ENCODE results near the gene EYS. TPM values are rescaled to one million over a fixed set of nuclear protein-coding genes. Genes with fewer than 3 reads are reported as not detected.
A peak's percentile ranks its signal among the peaks of the same experiment; 100 is the strongest.

Gene EYS
- total RNA-seq, 1 donor from 2014 or later, result 2.1 TPM

DNA sequence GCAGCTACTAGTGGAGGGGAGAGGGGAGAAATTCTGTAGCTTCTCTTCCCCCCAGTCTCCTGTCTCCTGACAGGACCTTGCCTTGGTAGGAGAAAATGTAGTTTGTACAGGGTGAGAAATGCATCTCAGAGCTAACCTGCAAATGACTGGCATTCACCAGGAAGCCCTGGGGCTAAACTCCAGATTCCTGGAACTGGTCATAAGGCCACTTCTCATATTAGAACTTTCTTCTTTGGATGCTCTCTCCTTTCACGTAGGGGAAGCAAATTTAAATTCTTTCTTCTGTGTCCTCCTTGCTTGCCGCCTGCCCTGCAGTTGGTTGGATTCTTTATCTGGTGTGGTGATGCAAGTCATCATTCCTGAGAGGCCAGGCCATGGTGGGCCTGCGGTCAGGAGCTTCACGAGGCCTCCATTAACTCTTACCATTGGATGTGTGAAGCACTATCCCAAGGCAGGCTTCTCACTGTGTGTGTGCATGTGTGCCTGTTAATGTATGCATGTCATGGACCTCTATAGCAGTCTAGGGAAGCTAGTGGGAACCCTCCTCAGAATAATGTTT, 1889.5 kb downstream of the EYS start:
- no peaks in the 10 kb centered on the region for H3K9me3 ChIP-seq (ENCODE audit: control insufficient read depth in 3 of 3, low read length in 3 of 3)
- H3K36me3 ChIP-seq (ENCODE audit: control insufficient read depth in 3 of 3, insufficient read depth in 3 of 3, low read length in 3 of 3), result no peaks in the 10 kb centered on the region
- no peak overlapping the region for H3K9ac ChIP-seq (ENCODE audit: low read depth in 1 of 3, low read length in 3 of 3)
- H3K4me3 ChIP-seq (ENCODE audit: low read length in 3 of 3), result no peak overlapping the region
- no peak overlapping the region for H3K27ac ChIP-seq (ENCODE audit: low read depth, low read length)
- no peaks in the 10 kb centered on the region for H3K4me1 ChIP-seq (ENCODE audit: control insufficient read depth in 3 of 3, insufficient read depth in 3 of 3, low read length in 3 of 3)
- H3K27me3 ChIP-seq (ENCODE audit: control insufficient read depth in 3 of 3, insufficient read depth in 3 of 3, low read length in 3 of 3), result no peaks in the 10 kb centered on the region

DNA sequence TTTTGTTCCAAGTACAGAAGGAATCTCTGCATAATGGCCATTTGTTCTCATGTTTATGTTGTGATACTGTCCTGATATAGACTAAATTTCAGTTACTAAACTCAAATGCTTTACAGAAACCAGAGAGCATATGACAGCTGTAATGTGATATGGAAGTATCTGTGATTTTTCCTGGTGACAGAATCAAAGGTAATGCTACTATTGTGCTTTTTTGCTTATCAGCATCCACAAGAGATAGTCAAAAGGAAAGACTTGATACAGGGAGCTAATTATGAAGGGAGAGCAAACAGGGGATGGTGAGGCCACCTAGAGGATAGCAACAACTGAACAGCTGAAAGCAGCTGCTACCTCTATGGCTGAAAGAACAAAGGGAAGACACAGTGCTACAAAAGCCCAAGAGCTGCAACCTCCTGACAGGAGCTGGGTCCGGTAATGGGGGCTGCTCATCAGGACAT, 1890.0 kb downstream of the EYS start:
- Histone ChIP-seq H3K27me3 (ENCODE audit: control insufficient read depth in 3 of 3, insufficient read depth in 3 of 3, low read length in 3 of 3) (no peaks in the 10 kb centered on the region), H3K9ac (ENCODE audit: low read depth in 1 of 3, low read length in 3 of 3) (no peak overlapping the region)

DNA sequence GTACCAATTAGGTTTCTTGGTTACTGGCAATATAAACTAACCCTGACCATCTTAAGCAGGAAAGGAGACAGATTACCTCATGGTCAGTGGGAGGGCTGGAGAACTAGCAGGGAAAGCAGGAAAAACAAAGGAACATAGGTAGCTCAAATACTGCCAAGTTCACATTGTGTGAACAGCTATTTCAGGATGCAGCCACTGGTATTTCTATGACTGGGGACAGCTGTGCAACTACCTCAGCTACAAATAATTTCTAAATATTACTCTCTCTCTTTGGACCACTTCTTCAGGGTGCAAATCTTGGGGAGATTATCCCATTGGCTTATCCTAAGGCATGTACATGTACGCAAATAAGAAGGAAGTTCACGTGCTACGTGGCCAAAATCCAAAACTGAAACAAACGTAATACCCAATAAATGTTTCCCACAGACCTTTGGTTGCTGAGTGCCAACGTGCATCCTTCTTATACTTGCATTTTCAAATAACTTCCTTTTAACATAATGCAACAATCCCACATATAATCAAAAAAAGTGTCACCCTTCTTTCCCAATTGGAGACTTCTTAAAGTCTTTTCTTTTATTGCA, 1890.5 kb downstream of the EYS start:
- Histone ChIP-seq H3K27me3 (ENCODE audit: control insufficient read depth in 3 of 3, insufficient read depth in 3 of 3, low read length in 3 of 3) (no peaks in the 10 kb centered on the region), H3K9me3 (ENCODE audit: control insufficient read depth in 3 of 3, low read length in 3 of 3) (no peaks in the 10 kb centered on the region), H3K36me3 (ENCODE audit: control insufficient read depth in 3 of 3, insufficient read depth in 3 of 3, low read length in 3 of 3) (no peaks in the 10 kb centered on the region), H3K4me1 (ENCODE audit: control insufficient read depth in 3 of 3, insufficient read depth in 3 of 3, low read length in 3 of 3) (no peaks in the 10 kb centered on the region), H3K4me3 (ENCODE audit: low read length in 3 of 3) (no peak overlapping the region), H3K27ac (ENCODE audit: low read depth, low read length) (no peak overlapping the region), H3K9ac (ENCODE audit: low read depth in 1 of 3, low read length in 3 of 3) (no peak overlapping the region)

More for the DNA sequence above, 1890.0 kb downstream of the EYS start:
- no peak overlapping the region for H3K27ac ChIP-seq (ENCODE audit: low read depth, low read length)
- no peaks in the 10 kb centered on the region for H3K9me3 ChIP-seq (ENCODE audit: control insufficient read depth in 3 of 3, low read length in 3 of 3)
- H3K4me1 ChIP-seq (ENCODE audit: control insufficient read depth in 3 of 3, insufficient read depth in 3 of 3, low read length in 3 of 3), result no peaks in the 10 kb centered on the region
- H3K36me3 ChIP-seq (ENCODE audit: control insufficient read depth in 3 of 3, insufficient read depth in 3 of 3, low read length in 3 of 3), result no peaks in the 10 kb centered on the region
- no peak overlapping the region for H3K4me3 ChIP-seq (ENCODE audit: low read length in 3 of 3)

DNA sequence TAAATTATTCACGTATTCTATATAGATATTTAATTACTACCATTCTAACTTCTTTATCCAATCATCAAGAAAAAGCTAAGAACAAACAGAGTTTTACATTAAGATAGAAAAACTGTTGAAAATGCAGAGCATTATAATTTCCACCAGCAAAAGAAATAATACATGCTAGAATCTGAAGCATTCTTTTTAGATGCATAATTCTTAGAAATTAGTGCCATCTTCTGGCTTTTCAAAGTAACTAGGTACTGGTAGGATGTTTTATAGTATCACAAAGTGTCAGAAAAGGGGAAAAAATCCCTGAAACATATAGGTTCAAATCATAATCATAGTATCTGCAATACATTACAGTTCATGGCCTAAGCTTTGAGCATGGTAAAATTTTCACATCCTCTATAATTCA, 1892.6 kb downstream of the EYS start:
- Histone ChIP-seq H3K4me1 (ENCODE audit: control insufficient read depth in 3 of 3, insufficient read depth in 3 of 3, low read length in 3 of 3) (no peaks in the 10 kb centered on the region), H3K9ac (ENCODE audit: low read depth in 1 of 3, low read length in 3 of 3) (no peak overlapping the region), H3K27me3 (ENCODE audit: control insufficient read depth in 3 of 3, insufficient read depth in 3 of 3, low read length in 3 of 3) (no peaks in the 10 kb centered on the region), H3K27ac (ENCODE audit: low read depth, low read length) (no peak overlapping the region), H3K36me3 (ENCODE audit: control insufficient read depth in 3 of 3, insufficient read depth in 3 of 3, low read length in 3 of 3) (no peaks in the 10 kb centered on the region), H3K9me3 (ENCODE audit: control insufficient read depth in 3 of 3, low read length in 3 of 3) (no peaks in the 10 kb centered on the region), H3K4me3 (ENCODE audit: low read length in 3 of 3) (no peak overlapping the region)

DNA sequence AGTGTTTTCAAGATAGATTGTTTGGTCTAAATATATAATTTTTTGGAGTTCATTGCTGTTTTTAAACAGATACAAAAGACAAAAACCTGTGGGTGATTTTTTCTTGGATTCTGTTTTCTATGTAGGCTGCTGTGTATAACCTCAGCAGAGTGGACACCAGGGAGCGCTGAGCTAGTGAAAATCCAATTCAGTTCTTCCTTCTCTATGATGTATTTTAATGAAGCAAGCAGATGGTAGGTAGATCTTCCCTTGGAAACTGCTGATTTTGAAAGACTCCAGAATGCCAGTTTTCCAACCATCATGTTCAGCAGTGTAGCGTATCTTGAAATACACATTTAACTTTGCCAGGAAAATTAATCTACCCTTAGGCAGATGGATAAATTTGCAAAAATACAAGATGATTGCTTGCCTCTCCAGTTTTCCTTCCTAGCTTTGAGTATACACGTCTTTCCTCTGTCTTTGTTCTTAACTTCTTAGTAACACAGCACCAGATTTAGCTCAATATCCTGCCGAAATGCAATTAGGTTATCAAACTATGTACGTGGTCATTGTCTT, 1893.4 kb downstream of the EYS start:
- H3K36me3 ChIP-seq (ENCODE audit: control insufficient read depth in 3 of 3, insufficient read depth in 3 of 3, low read length in 3 of 3), result no peaks in the 10 kb centered on the region
- H3K4me1 ChIP-seq (ENCODE audit: control insufficient read depth in 3 of 3, insufficient read depth in 3 of 3, low read length in 3 of 3), result no peaks in the 10 kb centered on the region
- H3K9me3 ChIP-seq (ENCODE audit: control insufficient read depth in 3 of 3, low read length in 3 of 3), result no peaks in the 10 kb centered on the region
- no peak overlapping the region for H3K9ac ChIP-seq (ENCODE audit: low read depth in 1 of 3, low read length in 3 of 3)
- H3K4me3 ChIP-seq (ENCODE audit: low read length in 3 of 3), result no peak overlapping the region
- no peak overlapping the region for H3K27ac ChIP-seq (ENCODE audit: low read depth, low read length)
- no peaks in the 10 kb centered on the region for H3K27me3 ChIP-seq (ENCODE audit: control insufficient read depth in 3 of 3, insufficient read depth in 3 of 3, low read length in 3 of 3)

DNA sequence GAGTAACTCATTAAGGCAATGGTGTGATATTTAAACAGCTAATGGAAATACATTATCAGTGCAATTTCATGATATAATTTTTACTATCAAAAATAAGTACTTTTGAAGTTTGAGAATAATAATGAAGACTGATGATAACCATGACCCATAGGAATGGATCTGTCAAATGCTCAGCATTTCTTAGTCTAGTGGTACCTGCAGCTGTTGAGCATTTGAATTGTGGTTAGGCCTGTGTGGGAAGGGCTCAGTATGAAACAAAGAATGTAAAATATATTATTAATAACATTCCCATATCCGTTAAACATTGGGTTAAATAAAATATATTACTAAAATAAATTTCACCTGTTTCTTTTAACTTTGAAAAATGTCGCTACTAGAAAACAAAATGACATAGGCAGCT, 1898.5 kb downstream of the EYS start:
- no peaks in the 10 kb centered on the region for H3K9me3 ChIP-seq (ENCODE audit: control insufficient read depth in 3 of 3, low read length in 3 of 3)
- peaks cover 3 to 7% (median 4%) of the 10 kb centered on the region in 3 donors for H3K4me1 ChIP-seq (ENCODE audit: control insufficient read depth in 3 of 3, insufficient read depth in 3 of 3, low read length in 3 of 3)
- no peak overlapping the region for H3K4me3 ChIP-seq (ENCODE audit: low read length in 3 of 3)
- H3K36me3 ChIP-seq (ENCODE audit: control insufficient read depth in 3 of 3, insufficient read depth in 3 of 3, low read length in 3 of 3), result no peaks in the 10 kb centered on the region
- no peaks in the 10 kb centered on the region for H3K27me3 ChIP-seq (ENCODE audit: control insufficient read depth in 3 of 3, insufficient read depth in 3 of 3, low read length in 3 of 3)
- H3K27ac ChIP-seq (ENCODE audit: low read depth, low read length), result no peak overlapping the region
- no peak overlapping the region for H3K9ac ChIP-seq (ENCODE audit: low read depth in 1 of 3, low read length in 3 of 3)

DNA sequence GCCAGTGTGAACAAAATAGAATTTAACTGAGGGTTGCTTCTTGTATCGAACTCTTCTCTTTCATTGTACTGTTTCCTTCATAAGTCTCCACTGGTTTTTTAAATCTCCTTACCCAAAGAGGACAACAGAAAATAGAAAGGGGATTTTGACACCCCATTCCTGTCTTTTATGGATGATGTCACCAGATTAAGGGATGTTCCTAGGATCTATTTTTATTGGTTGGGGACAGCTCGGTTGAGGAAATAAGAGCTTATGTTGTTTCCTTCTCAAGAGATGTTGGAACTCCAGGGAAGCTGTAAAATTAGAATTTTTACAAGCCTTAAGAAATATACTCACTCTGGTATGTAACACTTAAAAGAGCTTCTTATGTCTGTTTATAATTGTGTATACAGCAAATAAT, 1900.0 kb downstream of the EYS start:
- Histone ChIP-seq H3K4me3 (ENCODE audit: low read length in 3 of 3) (no peak overlapping the region), H3K9ac (ENCODE audit: low read depth in 1 of 3, low read length in 3 of 3) (no peak overlapping the region), H3K4me1 (ENCODE audit: control insufficient read depth in 3 of 3, insufficient read depth in 3 of 3, low read length in 3 of 3) (peaks cover 3 to 7% (median 4%) of the 10 kb centered on the region in 3 donors), H3K9me3 (ENCODE audit: control insufficient read depth in 3 of 3, low read length in 3 of 3) (no peaks in the 10 kb centered on the region), H3K27ac (ENCODE audit: low read depth, low read length) (peak overlapping the region; percentile 48), H3K36me3 (ENCODE audit: control insufficient read depth in 3 of 3, insufficient read depth in 3 of 3, low read length in 3 of 3) (no peaks in the 10 kb centered on the region), H3K27me3 (ENCODE audit: control insufficient read depth in 3 of 3, insufficient read depth in 3 of 3, low read length in 3 of 3) (no peaks in the 10 kb centered on the region)

DNA sequence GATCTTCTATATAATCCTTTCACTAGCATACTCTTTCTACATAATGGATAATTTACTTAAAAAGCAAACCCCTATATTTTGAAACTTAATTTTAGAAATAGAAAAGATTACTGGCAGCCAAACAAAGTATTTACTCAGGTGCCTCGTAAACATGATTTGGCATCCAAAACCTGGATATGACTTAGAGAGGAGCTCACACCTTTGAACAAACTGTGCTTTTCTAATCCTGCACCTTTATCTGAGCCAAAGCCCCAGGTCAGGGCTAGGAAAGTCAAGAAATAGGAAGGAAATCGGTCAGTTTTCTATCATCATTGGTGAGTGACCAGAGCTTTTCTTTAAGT, 1900.5 kb downstream of the EYS start:
- H3K27me3 ChIP-seq (ENCODE audit: control insufficient read depth in 3 of 3, insufficient read depth in 3 of 3, low read length in 3 of 3), result no peaks in the 10 kb centered on the region
- no peak overlapping the region for H3K9ac ChIP-seq (ENCODE audit: low read depth in 1 of 3, low read length in 3 of 3)
- H3K4me1 ChIP-seq (ENCODE audit: control insufficient read depth in 3 of 3, insufficient read depth in 3 of 3, low read length in 3 of 3), result peaks cover 3 to 7% (median 4%) of the 10 kb centered on the region in 3 donors
- H3K36me3 ChIP-seq (ENCODE audit: control insufficient read depth in 3 of 3, insufficient read depth in 3 of 3, low read length in 3 of 3), result no peaks in the 10 kb centered on the region
- no peak overlapping the region for H3K4me3 ChIP-seq (ENCODE audit: low read length in 3 of 3)
- H3K27ac ChIP-seq (ENCODE audit: low read depth, low read length), result peak overlapping the region; percentile 48
- H3K9me3 ChIP-seq (ENCODE audit: control insufficient read depth in 3 of 3, low read length in 3 of 3), result no peaks in the 10 kb centered on the region

DNA sequence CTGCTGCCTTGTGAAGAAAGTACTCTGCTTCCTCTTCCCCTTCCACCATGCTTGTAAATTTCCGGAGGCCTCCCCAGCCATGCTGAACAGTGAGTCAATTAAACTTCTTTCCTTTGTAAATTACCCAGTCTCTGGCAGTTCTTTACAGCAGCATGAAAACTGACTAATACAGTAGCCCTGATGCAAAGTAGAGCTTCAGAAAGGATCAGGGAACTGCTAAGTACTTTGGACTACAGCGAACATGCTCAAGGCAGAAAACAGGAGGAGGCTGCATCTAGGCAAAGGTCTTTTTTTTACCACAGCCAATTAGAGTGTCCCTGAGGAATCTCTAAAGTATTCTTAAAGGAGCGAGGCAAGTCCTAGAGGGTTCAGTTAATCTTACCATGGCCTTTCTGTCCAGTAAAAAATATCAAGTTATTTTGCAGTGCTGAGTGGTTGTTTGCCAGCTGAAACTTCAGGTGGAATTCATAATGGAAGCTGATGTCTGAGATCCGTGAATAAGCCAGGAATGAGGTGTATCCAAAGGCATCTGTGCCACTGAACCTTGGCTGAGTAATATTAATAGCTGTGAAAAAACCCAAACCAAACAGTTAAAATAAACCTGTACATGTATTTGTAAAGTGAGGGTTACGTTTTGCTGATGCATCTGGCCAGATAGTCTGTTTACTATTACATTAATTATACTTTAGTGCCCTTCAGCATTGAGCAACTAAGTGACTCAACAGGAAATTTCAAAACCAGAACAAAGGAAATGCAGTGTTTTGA, 1901.0 kb downstream of the EYS start:
- peaks cover 3 to 7% (median 4%) of the 10 kb centered on the region in 3 donors for H3K4me1 ChIP-seq (ENCODE audit: control insufficient read depth in 3 of 3, insufficient read depth in 3 of 3, low read length in 3 of 3)
- no peaks in the 10 kb centered on the region for H3K27me3 ChIP-seq (ENCODE audit: control insufficient read depth in 3 of 3, insufficient read depth in 3 of 3, low read length in 3 of 3)
- H3K4me3 ChIP-seq (ENCODE audit: low read length in 3 of 3), result no peak overlapping the region
- H3K27ac ChIP-seq (ENCODE audit: low read depth, low read length), result peak overlapping the region; percentile 48
- H3K9ac ChIP-seq (ENCODE audit: low read depth in 1 of 3, low read length in 3 of 3), result no peak overlapping the region
- H3K9me3 ChIP-seq (ENCODE audit: control insufficient read depth in 3 of 3, low read length in 3 of 3), result no peaks in the 10 kb centered on the region
- no peaks in the 10 kb centered on the region for H3K36me3 ChIP-seq (ENCODE audit: control insufficient read depth in 3 of 3, insufficient read depth in 3 of 3, low read length in 3 of 3)

DNA sequence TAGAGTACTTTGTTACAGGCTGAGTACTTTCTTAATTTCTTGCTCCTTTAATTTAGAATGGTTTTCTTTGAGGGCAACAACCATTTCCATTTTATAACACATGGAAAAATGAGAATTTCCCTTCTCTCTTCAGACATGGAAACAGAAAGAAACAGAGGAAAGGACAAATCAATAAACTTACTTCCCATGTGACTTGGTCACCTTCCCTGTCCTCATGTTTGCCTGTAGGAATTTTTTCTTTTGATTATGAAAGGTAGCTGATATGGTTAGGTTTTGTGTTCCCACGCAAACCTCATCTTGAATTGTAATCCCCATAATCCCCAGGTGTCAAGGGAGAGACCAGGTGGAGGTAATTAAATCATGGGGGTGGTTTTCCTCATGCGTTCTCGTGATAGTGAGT, 1901.7 kb downstream of the EYS start:
- Histone ChIP-seq H3K9me3 (ENCODE audit: control insufficient read depth in 3 of 3, low read length in 3 of 3) (no peaks in the 10 kb centered on the region), H3K4me1 (ENCODE audit: control insufficient read depth in 3 of 3, insufficient read depth in 3 of 3, low read length in 3 of 3) (peaks cover 3 to 7% (median 4%) of the 10 kb centered on the region in 3 donors), H3K9ac (ENCODE audit: low read depth in 1 of 3, low read length in 3 of 3) (no peak overlapping the region), H3K27me3 (ENCODE audit: control insufficient read depth in 3 of 3, insufficient read depth in 3 of 3, low read length in 3 of 3) (no peaks in the 10 kb centered on the region), H3K4me3 (ENCODE audit: low read length in 3 of 3) (no peak overlapping the region), H3K27ac (ENCODE audit: low read depth, low read length) (peak overlapping the region; percentile 48), H3K36me3 (ENCODE audit: control insufficient read depth in 3 of 3, insufficient read depth in 3 of 3, low read length in 3 of 3) (no peaks in the 10 kb centered on the region)

Measured in skeletal muscle tissue (tissue), 4 donors.